Measurements from ENCODE around the gene FAM118A. TPM values are rescaled to one million over a fixed set of nuclear protein-coding genes. Genes with fewer than 3 reads are reported as not detected.

The FAM118A gene
- total RNA-seq, 1 experiment from 2014 or later, result 37.9 TPM

DNA sequence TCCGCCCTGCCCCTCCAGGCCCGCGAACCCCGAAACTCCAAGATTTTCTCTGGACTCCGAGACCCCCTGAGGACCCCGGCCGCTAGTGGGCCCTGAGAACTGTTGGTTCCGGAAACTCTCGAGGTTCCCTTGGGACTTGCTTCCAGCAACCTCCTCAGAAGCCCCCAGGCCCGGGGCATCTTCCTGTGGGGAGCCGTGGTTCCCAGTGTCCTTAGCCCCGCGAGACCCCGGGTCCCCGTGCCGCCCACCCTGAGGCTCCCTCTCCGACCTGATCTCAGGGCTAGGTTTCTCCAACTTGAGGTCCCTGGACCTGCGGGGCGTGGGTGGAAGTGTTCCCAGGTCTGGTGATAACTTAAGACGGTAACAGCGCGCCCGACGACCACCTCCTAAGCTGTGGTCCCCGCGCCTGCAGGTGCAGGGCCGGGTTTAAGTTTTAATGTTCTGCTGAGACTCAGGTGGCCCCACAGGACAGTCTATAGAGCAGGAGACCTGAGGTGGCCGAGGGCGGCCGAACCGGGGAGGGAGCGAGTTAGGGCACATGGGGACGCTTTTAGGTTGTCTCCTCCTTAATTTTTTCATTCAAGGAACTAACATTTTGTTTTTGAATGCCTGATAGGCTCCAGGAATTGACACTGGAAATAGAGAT lies 720 bp downstream of the FAM118A start:
- H3K27me3 ChIP-seq (ENCODE audit: insufficient read depth, low read length), result no peaks in the 10 kb centered on the region
- no peaks in the 10 kb centered on the region for H3K9me3 ChIP-seq (ENCODE audit: control insufficient read depth, low read depth, low read length)
- H2AK5ac ChIP-seq (ENCODE audit: insufficient read length, low read length), result no peak overlapping the region
- no peak overlapping the region for H2BK5ac ChIP-seq (ENCODE audit: insufficient read length, low read length)
- no peak overlapping the region for H3K18ac ChIP-seq (ENCODE audit: insufficient read length, low read depth, low read length)
- no peak overlapping the region for H3K9ac ChIP-seq (ENCODE audit: extremely low read depth, insufficient read length, low read length)
- H4K20me1 ChIP-seq (ENCODE audit: control insufficient read depth, insufficient read depth, insufficient read length), result no peaks in the 10 kb centered on the region
- H3K4me1 ChIP-seq (ENCODE audit: insufficient read depth, low read length), result peaks cover 4% of the 10 kb centered on the region; the same call in 1 of the 2 replicates
- WGBS (ENCODE audit: extremely low coverage, insufficient read length, low lambda C conversion rate), result no CpG with 5 or more reads among the region's 33 CpGs
- Mint-ChIP-seq H3K4me1 (peaks cover 29 to 38% of the 10 kb centered on the region in 2 experiments), H3K36me3 (ENCODE audit: insufficient read depth in 1 of 3, low read depth in 3 of 3) (peaks cover 4 to 7% (median 6%) of the 10 kb centered on the region in 3 experiments; a peak in 3 of 7 replicates), H3K27me3 (ENCODE audit: low read depth) (peaks cover 9% of the 10 kb centered on the region), H3K4me3 (peak overlapping the region; percentile 79 to 88), H3K9me3 (no peaks in the 10 kb centered on the region), H3K27ac (peak overlapping the region in 1 of 3 experiments; percentile 73; a peak in 2 of 7 replicates)
- H3K23ac ChIP-seq (ENCODE audit: insufficient read length, low read depth, low read length), result no peak overlapping the region
- no peak overlapping the region for H2BK20ac ChIP-seq (ENCODE audit: low read depth, low read length, poor library complexity, severe bottlenecking)
- peak overlapping the region; percentile 76 for H3K4me2 ChIP-seq (ENCODE audit: insufficient read depth, insufficient read length, low read length)
- no peak overlapping the region for H2BK120ac ChIP-seq (ENCODE audit: low read depth, low read length, poor library complexity, severe bottlenecking)
- H2BK12ac ChIP-seq (ENCODE audit: insufficient read length, low read depth, low read length), result no peak overlapping the region
- H3T11ph ChIP-seq (ENCODE audit: low read length), result no peak overlapping the region
- no peak overlapping the region for H3K56ac ChIP-seq (ENCODE audit: insufficient read length, low read depth, low read length)
- no peak for DNase-seq
- no peak overlapping the region for H4K91ac ChIP-seq (ENCODE audit: insufficient read length, low read depth, low read length)
- H3K4ac ChIP-seq (ENCODE audit: low read depth, low read length), result no peak overlapping the region
- no peak overlapping the region for H3K27ac ChIP-seq (ENCODE audit: insufficient read length, low read depth, low read length)
- no peak overlapping the region for H2BK15ac ChIP-seq (ENCODE audit: low read depth, low read length)
- no peak overlapping the region for H4K5ac ChIP-seq (ENCODE audit: insufficient read length, low read depth, low read length)
- no peak overlapping the region for H4K8ac ChIP-seq (replicated peaks; ENCODE audit: insufficient read length, low read depth, low read length)
- no peak overlapping the region for H2AFZ ChIP-seq (ENCODE audit: low read length)
- peaks cover 13% of the 10 kb centered on the region for H3K23me2 ChIP-seq (ENCODE audit: insufficient read length, low read depth, low read length, poor library complexity, severe bottlenecking)
- TF ChIP-seq, protein P1, sequence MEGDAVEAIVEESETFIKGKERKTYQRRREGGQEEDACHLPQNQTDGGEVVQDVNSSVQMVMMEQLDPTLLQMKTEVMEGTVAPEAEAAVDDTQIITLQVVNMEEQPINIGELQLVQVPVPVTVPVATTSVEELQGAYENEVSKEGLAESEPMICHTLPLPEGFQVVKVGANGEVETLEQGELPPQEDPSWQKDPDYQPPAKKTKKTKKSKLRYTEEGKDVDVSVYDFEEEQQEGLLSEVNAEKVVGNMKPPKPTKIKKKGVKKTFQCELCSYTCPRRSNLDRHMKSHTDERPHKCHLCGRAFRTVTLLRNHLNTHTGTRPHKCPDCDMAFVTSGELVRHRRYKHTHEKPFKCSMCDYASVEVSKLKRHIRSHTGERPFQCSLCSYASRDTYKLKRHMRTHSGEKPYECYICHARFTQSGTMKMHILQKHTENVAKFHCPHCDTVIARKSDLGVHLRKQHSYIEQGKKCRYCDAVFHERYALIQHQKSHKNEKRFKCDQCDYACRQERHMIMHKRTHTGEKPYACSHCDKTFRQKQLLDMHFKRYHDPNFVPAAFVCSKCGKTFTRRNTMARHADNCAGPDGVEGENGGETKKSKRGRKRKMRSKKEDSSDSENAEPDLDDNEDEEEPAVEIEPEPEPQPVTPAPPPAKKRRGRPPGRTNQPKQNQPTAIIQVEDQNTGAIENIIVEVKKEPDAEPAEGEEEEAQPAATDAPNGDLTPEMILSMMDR (conservative IDR thresholded peaks at IDR 0.05), result no peak
- no peak overlapping the region; the same call in 1 of the 2 replicates for H3K14ac ChIP-seq (ENCODE audit: insufficient read depth, low read length)
- no peaks in the 10 kb centered on the region; the same call in 1 of the 2 replicates for H3K79me2 ChIP-seq (ENCODE audit: insufficient read depth, low read length)
- H3K79me1 ChIP-seq (ENCODE audit: insufficient read depth, low read depth, low read length, poor library complexity, severe bottlenecking), result no peaks in the 10 kb centered on the region
